ENCODE results near the gene NOXA1. TPM values are rescaled to one million over a fixed set of nuclear protein-coding genes. Genes with fewer than 3 reads are reported as not detected.

NOXA1 gene
- total RNA-seq, 4 donors from 2014 or later: 2.2 to 7.6 (median 4.0) TPM

GRCh38 chr9:137436761-137437600 is 13.8 kb downstream of the NOXA1 start:
- Histone ChIP-seq H3K9me3 (no peaks in the 10 kb centered on the region), H3K27ac (no peak overlapping the region), H3K27me3 (peaks cover 41% of the 10 kb centered on the region), H3K4me3 (no peak overlapping the region), H3K4me1 (peaks cover 29% of the 10 kb centered on the region), H3K36me3 (no peaks in the 10 kb centered on the region)
- TF ChIP-seq POLR2AphosphoS5 (IDR thresholded peaks at IDR 0.05) (no peak), EP300 (IDR thresholded peaks at IDR 0.05) (no peak), POLR2A (IDR thresholded peaks at IDR 0.05) (no peak), CTCF (IDR thresholded peaks at IDR 0.05) (no peak)
- peak in 1 of 2 donors; percentile 65 for DNase-seq (ENCODE audit: low spot score in 2 of 2)
- 87% methylated on average over 3 of the region's 24 CpGs for WGBS

- H3K27me3 ChIP-seq: peaks cover 42% of the 10 kb centered on the region
- no peak overlapping the region for H3K27ac ChIP-seq
- 62% methylated on average over 8 of the region's 40 CpGs for WGBS
- peak in 1 of 2 donors; percentile 57 for DNase-seq (ENCODE audit: low spot score in 2 of 2)
- no peaks in the 10 kb centered on the region for H3K9me3 ChIP-seq
- H3K36me3 ChIP-seq: no peaks in the 10 kb centered on the region
- no peak overlapping the region for H3K4me3 ChIP-seq
- H3K4me1 ChIP-seq: peaks cover 30% of the 10 kb centered on the region
- TF ChIP-seq EP300 (IDR thresholded peaks at IDR 0.05): no peak
- no peak for TF ChIP-seq CTCF (IDR thresholded peaks at IDR 0.05)
- no peak for TF ChIP-seq POLR2A (IDR thresholded peaks at IDR 0.05)
- no peak for TF ChIP-seq POLR2AphosphoS5 (IDR thresholded peaks at IDR 0.05)
Observed at GRCh38 chr9:137437691-137438590, 14.7 kb downstream of the NOXA1 start.

- H3K4me3 ChIP-seq: no peak overlapping the region
- no peak overlapping the region for H3K27ac ChIP-seq
- TF ChIP-seq POLR2AphosphoS5 (IDR thresholded peaks at IDR 0.05) (no peak), CTCF (IDR thresholded peaks at IDR 0.05) (no peak), POLR2A (IDR thresholded peaks at IDR 0.05) (no peak), EP300 (IDR thresholded peaks at IDR 0.05) (no peak)
- WGBS: no CpG with 5 or more reads among the region's 22 CpGs
- DNase-seq (ENCODE audit: low spot score in 2 of 2): peak in 1 of 2 donors; percentile 45
- no peaks in the 10 kb centered on the region for H3K36me3 ChIP-seq
- H3K4me1 ChIP-seq: peaks cover 30% of the 10 kb centered on the region
- H3K9me3 ChIP-seq: no peaks in the 10 kb centered on the region
- peaks cover 42% of the 10 kb centered on the region for H3K27me3 ChIP-seq
Observed at GRCh38 chr9:137438591-137439157, 15.5 kb downstream of the NOXA1 start.

- H3K4me3 ChIP-seq: no peak overlapping the region
- peaks cover 30% of the 10 kb centered on the region for H3K4me1 ChIP-seq
- no peak overlapping the region for H3K27ac ChIP-seq
- peak in 1 of 2 donors; percentile 60 for DNase-seq (ENCODE audit: low spot score in 2 of 2)
- TF ChIP-seq POLR2AphosphoS5 (IDR thresholded peaks at IDR 0.05) (no peak), CTCF (IDR thresholded peaks at IDR 0.05) (no peak), POLR2A (IDR thresholded peaks at IDR 0.05) (no peak), EP300 (IDR thresholded peaks at IDR 0.05) (no peak)
- peaks cover 42% of the 10 kb centered on the region for H3K27me3 ChIP-seq
- H3K9me3 ChIP-seq: no peaks in the 10 kb centered on the region
- H3K36me3 ChIP-seq: no peaks in the 10 kb centered on the region
- 93% methylated on average over 3 of the region's 18 CpGs for WGBS
Observed at GRCh38 chr9:137439158-137439714, 16.0 kb downstream of the NOXA1 start.

Data from suprapubic skin (tissue), 4 donors.